HepG2 (cell line): ENCODE results near the gene STXBP2. TPM values are rescaled to one million over a fixed set of nuclear protein-coding genes. Genes with fewer than 3 reads are reported as not detected.

ENCODE experiments used
- ADNP ChIP-seq: sonication (generic); formaldehyde crosslinking; IDR thresholded peaks from 2 replicates; pipeline ENCODE4 v1.4.0; 2020; ENCODE audit warnings: missing genetic modification reagents
- FOXP1 ChIP-seq, 2 experiments: fragments of 450-650 bp in 1 of 2; IDR thresholded peaks; 2 replicates each; pipeline ENCODE4 v1.6.1; 2017 to 2018; ENCODE audit warnings: antibody characterized with exemption in 1 of 2
- HMG20A ChIP-seq: IDR thresholded peaks from 2 replicates; pipeline ENCODE4 v1.6.1; 2016; ENCODE audit warnings: borderline replicate concordance
- MAFK ChIP-seq, 2 experiments: IDR thresholded peaks in 1 of 2; conservative IDR thresholded peaks in 1 of 2; 2 replicates each; pipeline ENCODE4 v1.6.1; 2011; ENCODE audit warnings: improper control_type of control experiment in 2 of 2, low read length in 2 of 2
- MATR3 ChIP-seq: sonication (generic); formaldehyde crosslinking; IDR thresholded peaks from 2 replicates; pipeline ENCODE4 v1.4.0; 2020; ENCODE audit warnings: missing genetic modification reagents
- NFKBIZ ChIP-seq: IDR thresholded peaks from 2 replicates; pipeline ENCODE4 v1.6.1; 2018; ENCODE audit warnings: missing genetic modification reagents, missing compliant biosample characterization
- PAF1 ChIP-seq: IDR thresholded peaks from 2 replicates; pipeline ENCODE4 v1.6.1; 2016; ENCODE audit warnings: missing genetic modification reagents, missing compliant biosample characterization
- PITX1 ChIP-seq: sonication (generic); formaldehyde crosslinking; IDR thresholded peaks from 2 replicates; pipeline ENCODE4 v1.5.1; 2020; ENCODE audit warnings: mild to moderate bottlenecking, missing genetic modification reagents
- SALL1 ChIP-seq: sonication (generic); formaldehyde crosslinking; IDR thresholded peaks from 2 replicates; pipeline ENCODE4 v1.8.0; 2022; ENCODE audit warnings: mild to moderate bottlenecking, missing genetic modification reagents
- STAT6 ChIP-seq: sonication (generic); formaldehyde crosslinking; IDR thresholded peaks from 2 replicates; pipeline ENCODE4 v1.4.0; 2020; ENCODE audit warnings: missing genetic modification reagents, mild to moderate bottlenecking, borderline replicate concordance
- TBL1XR1 ChIP-seq: fragments of 150-350 bp; IDR thresholded peaks from 2 replicates; pipeline ENCODE4 v1.6.1; 2014; ENCODE audit warnings: borderline replicate concordance, low read length; ENCODE audit not compliant: partially characterized antibody
- ZBTB37 ChIP-seq: sonication (generic); formaldehyde crosslinking; IDR thresholded peaks from 2 replicates; pipeline ENCODE4 v1.4.0; 2020; ENCODE audit warnings: mild to moderate bottlenecking, missing genetic modification reagents
- ZFX ChIP-seq: sonication (generic); formaldehyde crosslinking; IDR thresholded peaks from 2 replicates; pipeline ENCODE4 v1.4.0; 2020; ENCODE audit warnings: mild to moderate bottlenecking, low read depth, missing genetic modification reagents, moderate library complexity
- ZIK1 ChIP-seq: sonication (generic); formaldehyde crosslinking; IDR thresholded peaks from 2 replicates; pipeline ENCODE4 v1.5.0; 2020; ENCODE audit warnings: mild to moderate bottlenecking, low read depth, missing genetic modification reagents, borderline replicate concordance
- ZNF382 ChIP-seq: sonication (generic); formaldehyde crosslinking; IDR thresholded peaks from 2 replicates; pipeline ENCODE4 v1.5.0; 2020; ENCODE audit warnings: missing genetic modification reagents, mild to moderate bottlenecking, borderline replicate concordance
- ZNF572 ChIP-seq: sonication (generic); formaldehyde crosslinking; IDR thresholded peaks from 2 replicates; pipeline ENCODE4 v1.5.1; 2020; ENCODE audit warnings: mild to moderate bottlenecking, missing genetic modification reagents
- ZNF674 ChIP-seq: sonication (generic); formaldehyde crosslinking; IDR thresholded peaks from 2 replicates; pipeline ENCODE4 v1.5.0; 2020; ENCODE audit warnings: low read depth, mild to moderate bottlenecking, missing genetic modification reagents
- ZNF709 ChIP-seq: sonication (generic); formaldehyde crosslinking; IDR thresholded peaks from 2 replicates; pipeline ENCODE4 v1.5.0; 2020; ENCODE audit warnings: mild to moderate bottlenecking, missing genetic modification reagents
- polyA plus RNA-seq, 8 experiments: library from polyadenylated mRNA; depleted of rRNA in 3 of 8; stranded (reverse) in 7 of 8; unstranded in 1 of 8; fragments of >200 nt; fragmentation: Illumina TruSeq in 4 of 8; extraction: Trizol in 4 of 8; gene quantifications; 2 replicates each; pipeline versions ENCODE4 v1.2.1 to v1.2.3, GENCODE V29; 2011 to 2016; ENCODE audit warnings: low read depth in 4 of 8, missing spikeins in 1 of 8, mixed read lengths in 1 of 8; ENCODE audit not compliant: insufficient read depth in 1 of 8
- total RNA-seq, 5 experiments: library from RNA; depleted of rRNA; stranded (reverse); fragments of >200 nt; fragmentation: Illumina TruSeq; extraction: Trizol; gene quantifications; 2 replicates each; pipeline ENCODE4 v1.2.3, GENCODE V29; 2016; ENCODE audit warnings: low read depth in 1 of 5
- TF ChIP-seq, protein P1 (sequence below): sonication (generic); formaldehyde crosslinking; IDR thresholded peaks from 2 replicates; pipeline ENCODE4 v1.4.0; 2020; ENCODE audit warnings: mild to moderate bottlenecking, missing genetic modification reagents, borderline replicate concordance
- TF ChIP-seq, protein P2 (sequence below): sonication (generic); formaldehyde crosslinking; IDR thresholded peaks from 2 replicates; pipeline ENCODE4 v1.4.0; 2020; ENCODE audit warnings: mild to moderate bottlenecking, missing genetic modification reagents

STXBP2 gene
- total and polyA plus RNA-seq, 2 of the 13 experiments (the other 11 are each of a cell fraction or from before 2014, with no cell fraction given), result 22.8 to 40.1 TPM

DNA sequence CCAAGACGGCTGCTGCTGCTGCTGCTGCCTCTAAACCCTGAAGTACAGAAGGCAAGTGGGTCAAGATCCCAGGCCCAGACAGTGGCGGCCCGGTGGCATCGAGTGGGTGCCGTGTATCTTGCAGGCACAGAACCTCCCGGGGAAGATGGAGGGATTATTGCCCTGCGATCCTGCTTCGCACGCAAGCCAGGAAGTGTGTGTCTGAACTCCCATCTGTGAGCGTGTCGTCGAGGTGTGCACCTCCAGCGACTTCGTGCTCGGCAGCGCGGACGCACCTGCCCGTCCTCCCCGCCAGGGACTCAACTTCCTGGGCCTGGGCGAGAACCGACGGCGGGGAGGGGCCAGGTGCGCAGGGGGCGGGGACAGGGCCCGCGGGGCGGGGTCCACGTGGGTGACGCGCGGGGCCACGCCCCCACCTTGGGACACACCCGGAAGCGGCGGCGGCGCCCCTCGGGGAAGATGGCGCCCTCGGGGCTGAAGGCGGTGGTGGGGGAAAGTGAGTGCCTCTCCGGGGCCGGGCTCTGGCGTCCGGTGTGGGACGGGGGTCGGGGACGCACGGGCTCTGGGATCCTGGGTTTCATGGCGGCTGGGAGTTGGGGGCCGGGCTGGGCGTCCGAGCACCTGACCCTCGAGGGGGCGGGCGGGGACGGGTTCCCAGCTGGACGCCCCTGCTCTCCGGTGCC lies at the start of gene STXBP2 (continued):
- TF ChIP-seq, protein P1, sequence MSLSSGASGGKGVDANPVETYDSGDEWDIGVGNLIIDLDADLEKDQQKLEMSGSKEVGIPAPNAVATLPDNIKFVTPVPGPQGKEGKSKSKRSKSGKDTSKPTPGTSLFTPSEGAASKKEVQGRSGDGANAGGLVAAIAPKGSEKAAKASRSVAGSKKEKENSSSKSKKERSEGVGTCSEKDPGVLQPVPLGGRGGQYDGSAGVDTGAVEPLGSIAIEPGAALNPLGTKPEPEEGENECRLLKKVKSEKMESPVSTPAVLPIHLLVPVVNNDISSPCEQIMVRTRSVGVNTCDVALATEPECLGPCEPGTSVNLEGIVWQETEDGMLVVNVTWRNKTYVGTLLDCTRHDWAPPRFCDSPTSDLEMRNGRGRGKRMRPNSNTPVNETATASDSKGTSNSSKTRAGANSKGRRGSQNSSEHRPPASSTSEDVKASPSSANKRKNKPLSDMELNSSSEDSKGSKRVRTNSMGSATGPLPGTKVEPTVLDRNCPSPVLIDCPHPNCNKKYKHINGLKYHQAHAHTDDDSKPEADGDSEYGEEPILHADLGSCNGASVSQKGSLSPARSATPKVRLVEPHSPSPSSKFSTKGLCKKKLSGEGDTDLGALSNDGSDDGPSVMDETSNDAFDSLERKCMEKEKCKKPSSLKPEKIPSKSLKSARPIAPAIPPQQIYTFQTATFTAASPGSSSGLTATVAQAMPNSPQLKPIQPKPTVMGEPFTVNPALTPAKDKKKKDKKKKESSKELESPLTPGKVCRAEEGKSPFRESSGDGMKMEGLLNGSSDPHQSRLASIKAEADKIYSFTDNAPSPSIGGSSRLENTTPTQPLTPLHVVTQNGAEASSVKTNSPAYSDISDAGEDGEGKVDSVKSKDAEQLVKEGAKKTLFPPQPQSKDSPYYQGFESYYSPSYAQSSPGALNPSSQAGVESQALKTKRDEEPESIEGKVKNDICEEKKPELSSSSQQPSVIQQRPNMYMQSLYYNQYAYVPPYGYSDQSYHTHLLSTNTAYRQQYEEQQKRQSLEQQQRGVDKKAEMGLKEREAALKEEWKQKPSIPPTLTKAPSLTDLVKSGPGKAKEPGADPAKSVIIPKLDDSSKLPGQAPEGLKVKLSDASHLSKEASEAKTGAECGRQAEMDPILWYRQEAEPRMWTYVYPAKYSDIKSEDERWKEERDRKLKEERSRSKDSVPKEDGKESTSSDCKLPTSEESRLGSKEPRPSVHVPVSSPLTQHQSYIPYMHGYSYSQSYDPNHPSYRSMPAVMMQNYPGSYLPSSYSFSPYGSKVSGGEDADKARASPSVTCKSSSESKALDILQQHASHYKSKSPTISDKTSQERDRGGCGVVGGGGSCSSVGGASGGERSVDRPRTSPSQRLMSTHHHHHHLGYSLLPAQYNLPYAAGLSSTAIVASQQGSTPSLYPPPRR, result peak; percentile 67
- peak; percentile 73; the same call in 1 of the 2 replicates for TF ChIP-seq ZNF709 (CRISPR knock-in tag)
- no peak for TF ChIP-seq PAF1 (CRISPR knock-in tag)
- no peak for TF ChIP-seq STAT6
- peak; percentile 94; the same call in 1 of the 2 replicates for TF ChIP-seq ZIK1 (CRISPR knock-in tag)
- no peak for TF ChIP-seq PITX1
- TF ChIP-seq MAFK (conservative IDR thresholded peaks at IDR 0.05 in 1 of 2, IDR thresholded peaks at IDR 0.05 in 1 of 2; ENCODE audit: low read length in 2 of 2), result no peak
- no peak for TF ChIP-seq ZNF674 (CRISPR knock-in tag)
- no peak for TF ChIP-seq HMG20A (CRISPR knock-in tag)
- TF ChIP-seq ZNF382 (CRISPR knock-in tag), result no peak
- TF ChIP-seq NFKBIZ (CRISPR knock-in tag), result no peak
- no peak for TF ChIP-seq TBL1XR1
- TF ChIP-seq ZBTB37 (CRISPR knock-in tag), result no peak
- peak; percentile 81 for TF ChIP-seq SALL1 (CRISPR knock-in tag)
- no peak for TF ChIP-seq FOXP1 (IDR thresholded peaks at IDR 0.05)
- TF ChIP-seq FOXP1 (CRISPR knock-in tag; IDR thresholded peaks at IDR 0.05), result no peak
- peak; percentile 66 for TF ChIP-seq ZFX
- TF ChIP-seq, protein P2, sequence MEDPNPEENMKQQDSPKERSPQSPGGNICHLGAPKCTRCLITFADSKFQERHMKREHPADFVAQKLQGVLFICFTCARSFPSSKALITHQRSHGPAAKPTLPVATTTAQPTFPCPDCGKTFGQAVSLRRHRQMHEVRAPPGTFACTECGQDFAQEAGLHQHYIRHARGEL (CRISPR knock-in tag), result no peak
- no peak for TF ChIP-seq ADNP (CRISPR knock-in tag)
- no peak for TF ChIP-seq ZNF572 (CRISPR knock-in tag)
- no peak for TF ChIP-seq MATR3
